Erythroblast (primary cell): Measurements from ENCODE around the gene TMEM134.

ENCODE experiments used
- DNase-seq, 2 experiments: peaks; one replicate each; lab custom pipeline; 2025; lab: John Stamatoyannopoulos, UW
- GATA1 ChIP-seq: IDR thresholded peaks from 2 replicates; pipeline ENCODE4 v1.6.1; 2011; ENCODE audit warnings: low read depth, mild to moderate bottlenecking, control low read depth, low read length, moderate library complexity
- POLR2A ChIP-seq: IDR thresholded peaks from 2 replicates; pipeline ENCODE4 v1.6.1; 2011; ENCODE audit warnings: mild to moderate bottlenecking, low read length

TMEM134 gene

GRCh38 chr11:67423891-67424613, 45.0 kb downstream of the TMEM134 start:
- TF ChIP-seq POLR2A (no peak), GATA1 (no peak)
- no peak for DNase-seq

GRCh38 chr11:67423466-67423865, 45.6 kb downstream of the TMEM134 start:
- TF ChIP-seq POLR2A (no peak), GATA1 (no peak)

GRCh38 chr11:67422891-67423290, 46.2 kb downstream of the TMEM134 start:
- DNase-seq, result no peak
- TF ChIP-seq GATA1 (no peak), POLR2A (peak; percentile 20)

More at GRCh38 chr11:67423466-67423865, 45.6 kb downstream of the TMEM134 start:
- DNase-seq, result no peak

GRCh38 chr11:67421430-67422031, 47.5 kb downstream of the TMEM134 start:
- TF ChIP-seq POLR2A, result no peak
- TF ChIP-seq GATA1, result no peak
- DNase-seq, result no peak

GRCh38 chr11:67420646-67421429, 48.2 kb downstream of the TMEM134 start:
- TF ChIP-seq GATA1, result no peak
- peak; percentile 43 for TF ChIP-seq POLR2A
- DNase-seq, result peak; percentile 93 to 97

- TF ChIP-seq POLR2A, result no peak
- no peak for TF ChIP-seq GATA1
- no peak for DNase-seq
Measured at GRCh38 chr11:67420147-67420645, 48.9 kb downstream of the TMEM134 start.

- DNase-seq, result no peak
- no peak for TF ChIP-seq POLR2A
- TF ChIP-seq GATA1, result no peak
Measured at GRCh38 chr11:67419325-67420049, 49.6 kb downstream of the TMEM134 start.

- DNase-seq, result no peak
Measured at GRCh38 chr11:67418476-67419281, 50.4 kb downstream of the TMEM134 start.

GRCh38 chr11:67417425-67417824, 51.6 kb downstream of the TMEM134 start:
- TF ChIP-seq GATA1 (no peak), POLR2A (no peak)

More at GRCh38 chr11:67418476-67419281, 50.4 kb downstream of the TMEM134 start:
- TF ChIP-seq GATA1, result no peak
- no peak for TF ChIP-seq POLR2A

GRCh38 chr11:67416416-67417335, 52.4 kb downstream of the TMEM134 start:
- TF ChIP-seq GATA1 (no peak), POLR2A (no peak)
- DNase-seq, result peak; percentile 42 to 47

More at GRCh38 chr11:67417425-67417824, 51.6 kb downstream of the TMEM134 start:
- no peak for DNase-seq
